ENCODE measurements around the gene FRMPD2.

DNA sequence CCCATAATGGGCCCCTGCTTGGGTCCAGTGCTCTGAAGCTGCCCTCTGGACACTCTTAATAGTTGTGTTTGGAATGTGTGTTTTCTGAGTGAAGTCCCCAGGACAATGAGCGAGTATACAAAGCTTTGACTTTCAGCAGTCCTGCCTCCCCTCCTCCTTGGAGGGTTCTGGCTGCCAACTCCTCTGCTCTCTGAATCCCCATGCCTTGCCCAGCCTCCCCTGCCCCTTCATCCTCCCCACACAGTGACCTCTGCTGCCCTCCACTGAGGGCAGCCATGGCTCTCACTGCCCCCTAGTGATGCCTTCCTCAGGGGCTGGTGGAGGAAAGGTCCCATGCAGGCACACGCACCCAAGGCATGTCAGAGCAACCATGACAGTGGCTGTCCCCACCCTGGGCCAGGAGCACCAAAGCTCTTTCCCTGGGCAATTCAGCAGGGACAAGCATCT is 40.9 kb downstream of the FRMPD2 start:
- TF ChIP-seq SMC3 (IDR thresholded peaks at IDR 0.05; ENCODE audit: low read depth, low read length): no peak
- TF ChIP-seq, protein P1, sequence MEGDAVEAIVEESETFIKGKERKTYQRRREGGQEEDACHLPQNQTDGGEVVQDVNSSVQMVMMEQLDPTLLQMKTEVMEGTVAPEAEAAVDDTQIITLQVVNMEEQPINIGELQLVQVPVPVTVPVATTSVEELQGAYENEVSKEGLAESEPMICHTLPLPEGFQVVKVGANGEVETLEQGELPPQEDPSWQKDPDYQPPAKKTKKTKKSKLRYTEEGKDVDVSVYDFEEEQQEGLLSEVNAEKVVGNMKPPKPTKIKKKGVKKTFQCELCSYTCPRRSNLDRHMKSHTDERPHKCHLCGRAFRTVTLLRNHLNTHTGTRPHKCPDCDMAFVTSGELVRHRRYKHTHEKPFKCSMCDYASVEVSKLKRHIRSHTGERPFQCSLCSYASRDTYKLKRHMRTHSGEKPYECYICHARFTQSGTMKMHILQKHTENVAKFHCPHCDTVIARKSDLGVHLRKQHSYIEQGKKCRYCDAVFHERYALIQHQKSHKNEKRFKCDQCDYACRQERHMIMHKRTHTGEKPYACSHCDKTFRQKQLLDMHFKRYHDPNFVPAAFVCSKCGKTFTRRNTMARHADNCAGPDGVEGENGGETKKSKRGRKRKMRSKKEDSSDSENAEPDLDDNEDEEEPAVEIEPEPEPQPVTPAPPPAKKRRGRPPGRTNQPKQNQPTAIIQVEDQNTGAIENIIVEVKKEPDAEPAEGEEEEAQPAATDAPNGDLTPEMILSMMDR (conservative IDR thresholded peaks at IDR 0.05; ENCODE audit: low read depth, low read length): no peak
